Peyer's patch (tissue), 4 donors: ENCODE measurements around the gene SLC16A8.

Experiments
- POLR2A ChIP-seq, 2 donors: fragments of 450-650 bp; IDR thresholded peaks; one replicate each; pipeline ENCODE4 v1.5.1; 2017; ENCODE audit warnings: antibody characterized with exemption in 2 of 2, mild to moderate bottlenecking in 2 of 2, moderate library complexity in 2 of 2
- TF ChIP-seq, protein P1 (sequence below), 6 experiments: fragments of 450-650 bp in 4 of 6; fragments of 200-600 bp in 2 of 6; sonication (generic) in 1 of 6; IDR thresholded peaks; one replicate each; pipeline ENCODE4 v1.5.1; 2017 to 2019; ENCODE audit warnings: antibody characterized with exemption in 6 of 6, mild to moderate bottlenecking in 3 of 6, moderate library complexity in 1 of 6

DNA sequence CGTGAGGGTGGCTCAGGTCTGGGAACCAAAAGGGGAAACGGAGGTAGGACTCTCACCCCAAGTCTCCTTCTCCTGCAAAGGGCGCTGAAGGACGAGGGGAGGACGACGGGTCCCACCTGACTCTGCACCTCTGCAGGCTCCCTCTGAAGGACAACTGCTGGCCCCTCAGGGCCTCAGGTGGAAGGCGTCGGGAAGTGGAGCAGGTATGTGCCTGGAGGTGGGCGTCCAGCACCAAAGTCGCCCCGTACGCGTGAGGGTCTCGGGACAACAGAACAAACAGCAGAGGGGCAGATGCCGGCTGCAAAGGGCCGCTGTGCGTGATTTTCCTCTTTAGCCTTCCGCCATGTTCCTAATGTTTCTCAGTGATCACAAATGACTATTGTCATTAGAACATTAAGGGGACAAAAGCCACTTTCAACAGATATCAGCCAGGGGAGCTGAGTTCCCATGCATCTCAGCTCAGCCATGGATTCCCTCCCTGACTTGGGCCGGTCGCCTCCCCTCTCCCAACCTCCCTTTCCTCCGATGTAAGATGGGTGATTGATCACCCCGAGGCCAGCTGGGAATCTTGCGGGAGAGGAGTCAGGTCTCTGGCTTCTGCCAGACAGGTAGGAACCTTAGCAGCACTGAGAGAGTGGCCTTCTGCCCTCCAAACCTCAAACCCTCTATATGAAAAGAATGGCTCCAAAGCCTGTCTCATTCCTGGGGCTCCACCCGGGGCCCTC is 836 bp downstream of the SLC16A8 start:
- TF ChIP-seq, protein P1, sequence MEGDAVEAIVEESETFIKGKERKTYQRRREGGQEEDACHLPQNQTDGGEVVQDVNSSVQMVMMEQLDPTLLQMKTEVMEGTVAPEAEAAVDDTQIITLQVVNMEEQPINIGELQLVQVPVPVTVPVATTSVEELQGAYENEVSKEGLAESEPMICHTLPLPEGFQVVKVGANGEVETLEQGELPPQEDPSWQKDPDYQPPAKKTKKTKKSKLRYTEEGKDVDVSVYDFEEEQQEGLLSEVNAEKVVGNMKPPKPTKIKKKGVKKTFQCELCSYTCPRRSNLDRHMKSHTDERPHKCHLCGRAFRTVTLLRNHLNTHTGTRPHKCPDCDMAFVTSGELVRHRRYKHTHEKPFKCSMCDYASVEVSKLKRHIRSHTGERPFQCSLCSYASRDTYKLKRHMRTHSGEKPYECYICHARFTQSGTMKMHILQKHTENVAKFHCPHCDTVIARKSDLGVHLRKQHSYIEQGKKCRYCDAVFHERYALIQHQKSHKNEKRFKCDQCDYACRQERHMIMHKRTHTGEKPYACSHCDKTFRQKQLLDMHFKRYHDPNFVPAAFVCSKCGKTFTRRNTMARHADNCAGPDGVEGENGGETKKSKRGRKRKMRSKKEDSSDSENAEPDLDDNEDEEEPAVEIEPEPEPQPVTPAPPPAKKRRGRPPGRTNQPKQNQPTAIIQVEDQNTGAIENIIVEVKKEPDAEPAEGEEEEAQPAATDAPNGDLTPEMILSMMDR (IDR thresholded peaks at IDR 0.05): no peak
- no peak for TF ChIP-seq POLR2A (IDR thresholded peaks at IDR 0.05)
